ENCODE data around the gene MED12L.

DNA sequence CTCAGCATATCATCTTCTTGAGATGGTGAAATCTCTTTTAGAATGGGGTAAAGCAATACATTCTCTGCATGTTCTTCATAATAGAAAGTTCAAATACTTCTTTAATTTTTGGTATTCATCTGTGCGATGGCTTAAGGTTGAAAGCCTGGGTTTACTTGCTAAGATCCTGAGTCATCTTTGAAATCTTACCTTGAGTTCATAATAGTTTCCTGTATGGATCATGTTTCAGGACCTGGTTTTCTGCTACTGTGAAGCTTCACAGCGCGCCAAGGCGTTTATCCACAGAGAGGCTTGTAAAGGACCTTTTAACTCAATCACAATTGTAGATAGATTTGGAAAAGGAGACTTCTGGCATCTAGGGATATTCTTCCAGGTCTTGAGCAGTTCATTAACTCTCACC lies 39.0 kb downstream of the MED12L start:
- TF ChIP-seq CTCF (IDR thresholded peaks at IDR 0.05) (no peak), POLR2AphosphoS5 (IDR thresholded peaks at IDR 0.05) (no peak)
